Measurements from ENCODE around the gene SLC38A11. TPM values are rescaled to one million over a fixed set of nuclear protein-coding genes. Genes with fewer than 3 reads are reported as not detected.

The SLC38A11 gene
- total and polyA plus RNA-seq, 2 of the 13 experiments (the other 11 are each of a cell fraction or from before 2014, with no cell fraction given) = 14.0 to 14.3 TPM

DNA sequence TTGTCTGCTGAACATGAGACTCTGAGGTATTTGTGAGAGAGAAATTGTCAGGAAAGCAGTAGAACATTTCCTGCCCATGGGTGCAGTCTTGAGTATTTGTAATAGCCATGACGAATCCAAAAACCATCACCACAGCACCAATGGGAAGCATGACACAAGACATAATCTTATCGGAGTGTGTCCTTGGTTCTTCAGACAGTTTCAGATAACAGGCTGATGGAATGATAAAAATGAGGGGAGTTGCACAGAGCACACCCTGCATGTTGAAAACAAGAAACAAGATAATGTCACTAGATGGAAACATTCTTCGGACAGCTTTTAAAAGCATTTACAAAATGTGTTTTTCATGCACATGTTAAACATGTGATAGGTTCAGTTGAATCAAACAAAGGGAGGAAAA lies 56.9 kb downstream of the SLC38A11 start (continued):
- TF ChIP-seq, protein P1, sequence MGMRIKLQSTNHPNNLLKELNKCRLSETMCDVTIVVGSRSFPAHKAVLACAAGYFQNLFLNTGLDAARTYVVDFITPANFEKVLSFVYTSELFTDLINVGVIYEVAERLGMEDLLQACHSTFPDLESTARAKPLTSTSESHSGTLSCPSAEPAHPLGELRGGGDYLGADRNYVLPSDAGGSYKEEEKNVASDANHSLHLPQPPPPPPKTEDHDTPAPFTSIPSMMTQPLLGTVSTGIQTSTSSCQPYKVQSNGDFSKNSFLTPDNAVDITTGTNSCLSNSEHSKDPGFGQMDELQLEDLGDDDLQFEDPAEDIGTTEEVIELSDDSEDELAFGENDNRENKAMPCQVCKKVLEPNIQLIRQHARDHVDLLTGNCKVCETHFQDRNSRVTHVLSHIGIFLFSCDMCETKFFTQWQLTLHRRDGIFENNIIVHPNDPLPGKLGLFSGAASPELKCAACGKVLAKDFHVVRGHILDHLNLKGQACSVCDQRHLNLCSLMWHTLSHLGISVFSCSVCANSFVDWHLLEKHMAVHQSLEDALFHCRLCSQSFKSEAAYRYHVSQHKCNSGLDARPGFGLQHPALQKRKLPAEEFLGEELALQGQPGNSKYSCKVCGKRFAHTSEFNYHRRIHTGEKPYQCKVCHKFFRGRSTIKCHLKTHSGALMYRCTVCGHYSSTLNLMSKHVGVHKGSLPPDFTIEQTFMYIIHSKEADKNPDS (CRISPR knock-in tag; IDR thresholded peaks at IDR 0.05) = no peak
- TF ChIP-seq SP4 (CRISPR knock-in tag; IDR thresholded peaks at IDR 0.05) (no peak), SALL2 (CRISPR knock-in tag; IDR thresholded peaks at IDR 0.05) (no peak), ZNF629 (CRISPR knock-in tag; conservative IDR thresholded peaks at IDR 0.05) (no peak), HNRNPH1 (optimal IDR thresholded peaks at IDR 0.05; ENCODE audit: low read depth, low read length) (no peak), ZBTB42 (CRISPR knock-in tag; IDR thresholded peaks at IDR 0.05) (no peak), RFXANK (CRISPR knock-in tag; IDR thresholded peaks at IDR 0.05) (no peak), KLF11 (CRISPR knock-in tag; IDR thresholded peaks at IDR 0.05) (peak; percentile 48; the same call in 1 of the 2 replicates), RFXAP (CRISPR knock-in tag; IDR thresholded peaks at IDR 0.05; ENCODE audit: borderline replicate concordance) (no peak), ZNF205 (CRISPR knock-in tag; IDR thresholded peaks at IDR 0.05) (no peak), NFRKB (IDR thresholded peaks at IDR 0.05) (no peak), ATF7 (IDR thresholded peaks at IDR 0.05) (no peak), ATF7 (CRISPR knock-in tag; IDR thresholded peaks at IDR 0.05) (no peak), RBFOX2 (IDR thresholded peaks at IDR 0.05; ENCODE audit: low read depth, low read length) (no peak), ATM (IDR thresholded peaks at IDR 0.05; ENCODE audit: borderline replicate concordance) (no peak), ZFP36L2 (CRISPR knock-in tag; IDR thresholded peaks at IDR 0.05) (no peak), LCORL (IDR thresholded peaks at IDR 0.05) (no peak), LCORL (CRISPR knock-in tag; IDR thresholded peaks at IDR 0.05) (peak; percentile 24; the same call in 1 of the 2 replicates), FOXK2 (IDR thresholded peaks at IDR 0.05) (no peak), ZNF761 (CRISPR knock-in tag; conservative IDR thresholded peaks at IDR 0.05) (no peak), ZNF777 (CRISPR knock-in tag; IDR thresholded peaks at IDR 0.05) (no peak), HDAC6 (IDR thresholded peaks at IDR 0.05; ENCODE audit: low read depth, low read length) (no peak), ZNF850 (CRISPR knock-in tag; conservative IDR thresholded peaks at IDR 0.05) (no peak), ZFP90 (CRISPR knock-in tag; IDR thresholded peaks at IDR 0.05; ENCODE audit: borderline replicate concordance) (peak; percentile 67; the same call in 1 of the 2 replicates), HES4 (CRISPR knock-in tag; IDR thresholded peaks at IDR 0.05; ENCODE audit: borderline replicate concordance) (no peak), ZNF83 (CRISPR knock-in tag; IDR thresholded peaks at IDR 0.05; ENCODE audit: borderline replicate concordance) (no peak), SAP130 (CRISPR knock-in tag; IDR thresholded peaks at IDR 0.05; ENCODE audit: low read depth) (peak; percentile 76)
- TF ChIP-seq, protein P2, sequence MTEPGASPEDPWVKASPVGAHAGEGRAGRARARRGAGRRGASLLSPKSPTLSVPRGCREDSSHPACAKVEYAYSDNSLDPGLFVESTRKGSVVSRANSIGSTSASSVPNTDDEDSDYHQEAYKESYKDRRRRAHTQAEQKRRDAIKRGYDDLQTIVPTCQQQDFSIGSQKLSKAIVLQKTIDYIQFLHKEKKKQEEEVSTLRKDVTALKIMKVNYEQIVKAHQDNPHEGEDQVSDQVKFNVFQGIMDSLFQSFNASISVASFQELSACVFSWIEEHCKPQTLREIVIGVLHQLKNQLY (CRISPR knock-in tag; IDR thresholded peaks at IDR 0.05) = peak; percentile 79; the same call in 1 of the 2 replicates
- TF ChIP-seq, protein P3, sequence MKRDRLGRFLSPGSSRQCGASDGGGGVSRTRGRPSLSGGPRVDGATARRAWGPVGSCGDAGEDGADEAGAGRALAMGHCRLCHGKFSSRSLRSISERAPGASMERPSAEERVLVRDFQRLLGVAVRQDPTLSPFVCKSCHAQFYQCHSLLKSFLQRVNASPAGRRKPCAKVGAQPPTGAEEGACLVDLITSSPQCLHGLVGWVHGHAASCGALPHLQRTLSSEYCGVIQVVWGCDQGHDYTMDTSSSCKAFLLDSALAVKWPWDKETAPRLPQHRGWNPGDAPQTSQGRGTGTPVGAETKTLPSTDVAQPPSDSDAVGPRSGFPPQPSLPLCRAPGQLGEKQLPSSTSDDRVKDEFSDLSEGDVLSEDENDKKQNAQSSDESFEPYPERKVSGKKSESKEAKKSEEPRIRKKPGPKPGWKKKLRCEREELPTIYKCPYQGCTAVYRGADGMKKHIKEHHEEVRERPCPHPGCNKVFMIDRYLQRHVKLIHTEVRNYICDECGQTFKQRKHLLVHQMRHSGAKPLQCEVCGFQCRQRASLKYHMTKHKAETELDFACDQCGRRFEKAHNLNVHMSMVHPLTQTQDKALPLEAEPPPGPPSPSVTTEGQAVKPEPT (CRISPR knock-in tag; IDR thresholded peaks at IDR 0.05; ENCODE audit: low read depth) = no peak
- TF ChIP-seq, protein P4, sequence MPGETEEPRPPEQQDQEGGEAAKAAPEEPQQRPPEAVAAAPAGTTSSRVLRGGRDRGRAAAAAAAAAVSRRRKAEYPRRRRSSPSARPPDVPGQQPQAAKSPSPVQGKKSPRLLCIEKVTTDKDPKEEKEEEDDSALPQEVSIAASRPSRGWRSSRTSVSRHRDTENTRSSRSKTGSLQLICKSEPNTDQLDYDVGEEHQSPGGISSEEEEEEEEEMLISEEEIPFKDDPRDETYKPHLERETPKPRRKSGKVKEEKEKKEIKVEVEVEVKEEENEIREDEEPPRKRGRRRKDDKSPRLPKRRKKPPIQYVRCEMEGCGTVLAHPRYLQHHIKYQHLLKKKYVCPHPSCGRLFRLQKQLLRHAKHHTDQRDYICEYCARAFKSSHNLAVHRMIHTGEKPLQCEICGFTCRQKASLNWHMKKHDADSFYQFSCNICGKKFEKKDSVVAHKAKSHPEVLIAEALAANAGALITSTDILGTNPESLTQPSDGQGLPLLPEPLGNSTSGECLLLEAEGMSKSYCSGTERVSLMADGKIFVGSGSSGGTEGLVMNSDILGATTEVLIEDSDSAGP (CRISPR knock-in tag; IDR thresholded peaks at IDR 0.05; ENCODE audit: borderline replicate concordance) = no peak

Data from HepG2 (cell line).